Kidney (tissue), 14 donors: Measurements from ENCODE around the gene KCP. TPM values are rescaled to one million over a fixed set of nuclear protein-coding genes. Genes with fewer than 3 reads are reported as not detected.

ENCODE experiments used
- DNase-seq, 5 donors: peaks; one replicate each; pipeline ENCODE4 v3.0.0-alpha.2; 2013 to 2020
- FAIRE-seq: peaks from 2 replicates; lab custom pipeline; 2012; peaks lifted over from hg19 to GRCh38; lab: Jason Lieb, UNC
- H3K27ac ChIP-seq, 2 donors: one replicate each; pipeline ENCODE4 v1.7.0; 2013; ENCODE audit warnings: low read depth in 2 of 2, low read length in 2 of 2, inconsistent platforms in 1 of 2
- H3K27me3 ChIP-seq: one replicate; pipeline ENCODE4 v1.7.1; 2013; ENCODE audit warnings: low read length, inconsistent platforms; ENCODE audit not compliant: control insufficient read depth, insufficient read depth
- H3K36me3 ChIP-seq, 3 donors: one replicate each; pipeline versions ENCODE4 v1.7.0 to v1.7.1; 2013; ENCODE audit warnings: low read length in 3 of 3, control low read depth in 1 of 3, inconsistent platforms in 1 of 3; ENCODE audit not compliant: insufficient read depth in 3 of 3, control insufficient read depth in 2 of 3
- H3K4me1 ChIP-seq, 3 donors: one replicate each; pipeline versions ENCODE4 v1.7.0 to v1.7.1; 2013; ENCODE audit warnings: low read length in 3 of 3, inconsistent platforms in 1 of 3, low read depth in 1 of 3; ENCODE audit not compliant: control insufficient read depth in 2 of 3, insufficient read depth in 2 of 3
- H3K4me3 ChIP-seq, 3 donors: one replicate each; pipeline versions ENCODE4 v1.7.0 to v1.8.1; 2013; ENCODE audit warnings: low read length in 3 of 3, control low read depth in 1 of 3, inconsistent platforms in 1 of 3
- H3K9ac ChIP-seq, 3 donors: one replicate each; pipeline versions ENCODE4 v1.7.0 to v1.7.1; 2013; ENCODE audit warnings: low read length in 3 of 3, control low read depth in 1 of 3, inconsistent platforms in 1 of 3
- H3K9me3 ChIP-seq, 3 donors: one replicate each; pipeline versions ENCODE4 v1.7.0 to v1.7.1; 2013; ENCODE audit warnings: low read length in 3 of 3, control low read depth in 1 of 3, inconsistent platforms in 1 of 3; ENCODE audit not compliant: control insufficient read depth in 2 of 3, insufficient read depth in 1 of 3
- intact Hi-C: fragments of 100-400 bp; cut with DNase I; formaldehyde crosslinking; loops from one replicate; pipeline ENCODE4 v1.11.1; 2022
- polyA plus RNA-seq: library from polyadenylated mRNA; stranded (reverse); fragments of 350-450 nt; fragmentation: Illumina TruSeq; extraction: RNeasy Lipid Tissue Mini Kit (QIAGEN cat#74804); gene quantifications from one replicate; pipeline ENCODE4 v1.2.3, GENCODE V29; 2014; ENCODE audit warnings: low read depth, low replicate concordance; ENCODE audit not compliant: insufficient read depth
- total RNA-seq: library from RNA; stranded (reverse); fragmentation: NEBNext Ultra II Directional; extraction: Animal tissue kit (Norgen Biotek cat#: 25700); gene quantifications from one replicate; pipeline ENCODE4 v1.2.1, GENCODE V29; 2021
- TF ChIP-seq, protein P1 (sequence below): IDR thresholded peaks from 3 replicates; pipeline ENCODE4 v1.5.1; 2012; ENCODE audit warnings: mild to moderate bottlenecking, moderate library complexity, borderline replicate concordance; ENCODE audit not compliant: insufficient read depth; ENCODE audit errors: extremely low read depth
- donor health status: control.
- donor health status: control.
- donor health status: control.
- donor health status: control.
- donor health status: control.
- donor health status: DM: yes; HTN: yes; CAD: no.
- donor health status: Normal renal cell carcinoma (clear cell type).

The KCP gene
- total and polyA plus RNA-seq, 2 donors from 2014 or later: 7.7 to 44.6 TPM

DNA sequence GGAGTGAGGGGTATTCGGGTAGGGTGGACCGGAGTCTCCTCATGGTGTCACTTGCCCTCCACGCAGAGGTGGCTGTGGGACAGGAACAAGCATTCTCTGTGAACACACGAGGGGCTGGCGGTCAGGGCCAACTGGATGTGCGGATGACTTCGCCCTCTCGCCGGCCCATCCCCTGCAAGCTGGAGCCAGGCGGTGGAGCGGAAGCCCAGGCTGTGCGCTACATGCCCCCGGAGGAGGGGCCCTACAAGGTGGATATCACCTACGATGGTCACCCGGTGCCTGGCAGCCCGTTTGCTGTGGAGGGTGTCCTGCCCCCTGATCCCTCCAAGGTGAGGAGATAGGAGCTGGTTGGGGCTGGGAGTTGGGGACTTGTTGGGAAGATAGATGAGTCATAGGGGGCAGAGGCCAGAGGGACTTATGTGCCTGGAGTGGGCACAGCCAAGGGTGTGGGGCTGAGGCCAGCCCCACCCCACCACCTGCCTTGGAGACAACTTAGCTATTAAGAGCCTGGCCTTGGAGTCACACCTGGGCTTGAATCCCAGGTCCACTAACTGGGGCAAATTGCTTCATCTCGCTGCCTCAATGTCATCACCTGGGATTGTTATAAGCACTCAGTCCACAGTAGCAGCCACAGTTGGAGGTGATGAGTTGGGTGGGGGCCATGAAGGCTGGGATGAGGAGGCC lies 66.4 kb downstream of the KCP start:
- Histone ChIP-seq H3K4me3 (no peak overlapping the region), H3K36me3 (no peaks in the 10 kb centered on the region), H3K27ac (no peak overlapping the region), H3K9ac (no peak overlapping the region), H3K9me3 (no peaks in the 10 kb centered on the region), H3K27me3 (no peaks in the 10 kb centered on the region), H3K4me1 (no peaks in the 10 kb centered on the region)
- DNase-seq: peak in 1 of 5 donors; percentile 67
- TF ChIP-seq, protein P1, sequence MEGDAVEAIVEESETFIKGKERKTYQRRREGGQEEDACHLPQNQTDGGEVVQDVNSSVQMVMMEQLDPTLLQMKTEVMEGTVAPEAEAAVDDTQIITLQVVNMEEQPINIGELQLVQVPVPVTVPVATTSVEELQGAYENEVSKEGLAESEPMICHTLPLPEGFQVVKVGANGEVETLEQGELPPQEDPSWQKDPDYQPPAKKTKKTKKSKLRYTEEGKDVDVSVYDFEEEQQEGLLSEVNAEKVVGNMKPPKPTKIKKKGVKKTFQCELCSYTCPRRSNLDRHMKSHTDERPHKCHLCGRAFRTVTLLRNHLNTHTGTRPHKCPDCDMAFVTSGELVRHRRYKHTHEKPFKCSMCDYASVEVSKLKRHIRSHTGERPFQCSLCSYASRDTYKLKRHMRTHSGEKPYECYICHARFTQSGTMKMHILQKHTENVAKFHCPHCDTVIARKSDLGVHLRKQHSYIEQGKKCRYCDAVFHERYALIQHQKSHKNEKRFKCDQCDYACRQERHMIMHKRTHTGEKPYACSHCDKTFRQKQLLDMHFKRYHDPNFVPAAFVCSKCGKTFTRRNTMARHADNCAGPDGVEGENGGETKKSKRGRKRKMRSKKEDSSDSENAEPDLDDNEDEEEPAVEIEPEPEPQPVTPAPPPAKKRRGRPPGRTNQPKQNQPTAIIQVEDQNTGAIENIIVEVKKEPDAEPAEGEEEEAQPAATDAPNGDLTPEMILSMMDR: no peak
- FAIRE-seq: no peak
- intact Hi-C loops: no loop called here

DNA sequence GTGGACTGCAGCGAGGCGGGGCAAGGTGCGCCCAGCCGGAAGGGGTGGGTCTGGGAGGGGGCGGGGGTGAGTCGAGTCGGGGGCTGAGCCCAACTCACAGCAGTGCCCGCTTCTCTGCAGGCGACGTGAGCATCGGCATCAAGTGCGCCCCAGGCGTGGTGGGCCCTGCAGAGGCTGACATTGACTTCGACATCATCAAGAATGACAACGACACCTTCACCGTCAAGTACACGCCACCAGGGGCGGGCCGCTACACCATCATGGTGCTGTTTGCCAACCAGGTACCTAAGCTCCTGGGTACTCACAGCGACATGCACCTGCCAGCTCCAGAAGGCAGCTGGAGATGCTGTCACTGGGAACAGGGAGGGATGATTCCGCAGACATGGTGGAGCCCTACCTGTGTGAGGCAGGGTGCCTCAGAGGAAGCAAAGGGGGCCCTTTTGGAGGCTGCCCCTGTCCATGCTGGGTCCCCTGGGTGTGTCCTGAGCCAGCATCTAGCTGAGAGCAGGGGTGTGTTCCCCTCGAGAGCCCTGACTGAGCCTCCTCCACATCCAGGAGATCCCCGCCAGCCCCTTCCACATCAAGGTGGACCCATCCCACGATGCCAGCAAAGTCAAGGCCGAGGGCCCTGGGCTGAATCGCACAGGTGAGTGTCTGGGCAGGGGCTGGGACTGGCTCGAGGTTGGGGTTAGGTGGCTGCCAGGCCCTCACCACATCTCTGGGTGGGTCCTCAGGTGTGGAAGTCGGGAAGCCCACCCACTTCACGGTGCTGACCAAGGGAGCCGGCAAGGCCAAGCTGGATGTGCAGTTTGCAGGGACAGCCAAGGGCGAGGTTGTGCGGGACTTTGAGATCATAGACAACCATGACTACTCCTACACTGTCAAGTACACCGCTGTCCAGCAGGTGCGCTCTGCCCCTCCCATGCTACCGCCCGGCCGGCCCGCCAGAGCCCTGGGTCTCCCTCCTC lies 67.6 kb downstream of the KCP start:
- H3K27ac ChIP-seq: no peak overlapping the region
- no peak for FAIRE-seq
- intact Hi-C loops: no loop called here

DNA sequence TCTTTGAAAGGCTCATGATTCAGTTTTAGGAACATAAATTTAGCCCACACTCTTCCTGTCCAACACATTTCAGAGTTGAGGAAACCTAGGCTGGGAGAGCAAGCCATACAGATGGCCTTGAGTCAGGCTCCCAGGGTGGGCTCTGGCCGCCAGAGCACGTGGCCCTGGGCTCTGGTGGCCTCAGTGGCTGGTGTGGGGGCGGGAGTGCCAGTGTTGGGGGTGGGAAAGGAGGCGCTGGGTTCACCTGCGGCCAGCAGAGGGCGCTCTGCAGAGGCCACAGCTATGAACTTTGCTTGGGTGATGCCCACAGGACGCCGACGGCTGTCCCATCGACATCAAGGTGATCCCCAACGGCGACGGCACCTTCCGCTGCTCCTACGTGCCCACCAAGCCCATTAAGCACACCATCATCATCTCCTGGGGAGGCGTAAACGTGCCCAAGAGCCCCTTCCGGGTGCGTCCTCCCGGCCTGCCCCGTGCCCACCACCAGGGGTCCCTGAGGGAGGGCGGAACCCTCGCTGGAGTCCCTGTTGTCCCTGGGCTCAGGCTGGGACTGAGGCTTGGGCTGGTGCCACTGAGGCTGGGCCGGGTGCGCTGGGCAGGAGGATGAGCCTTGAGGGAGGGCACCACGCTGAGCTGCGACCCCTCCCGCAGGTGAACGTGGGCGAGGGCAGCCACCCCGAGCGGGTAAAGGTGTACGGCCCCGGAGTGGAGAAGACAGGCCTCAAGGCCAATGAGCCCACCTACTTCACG lies 68.4 kb downstream of the KCP start:
- Histone ChIP-seq H3K27ac (no peak overlapping the region), H3K27me3 (no peaks in the 10 kb centered on the region), H3K4me1 (no peaks in the 10 kb centered on the region), H3K9me3 (no peaks in the 10 kb centered on the region), H3K9ac (no peak overlapping the region), H3K36me3 (no peaks in the 10 kb centered on the region), H3K4me3 (no peak overlapping the region)
- FAIRE-seq: no peak
- TF ChIP-seq, protein P1: peak; percentile 57
- DNase-seq: peak in 2 of 5 donors; percentile 16 to 72
- intact Hi-C loops: no loop called here

More for the DNA sequence above, 67.6 kb downstream of the KCP start:
- H3K4me3 ChIP-seq: no peak overlapping the region
- peak in 1 of 5 donors; percentile 66 for DNase-seq
- no peak overlapping the region for H3K9ac ChIP-seq
- no peaks in the 10 kb centered on the region for H3K27me3 ChIP-seq
- H3K9me3 ChIP-seq: no peaks in the 10 kb centered on the region
- no peaks in the 10 kb centered on the region for H3K36me3 ChIP-seq
- TF ChIP-seq, protein P1: no peak
- H3K4me1 ChIP-seq: no peaks in the 10 kb centered on the region
